Fibroblast of villous mesenchyme (primary cell): ENCODE data around the gene UBN1. TPM values are rescaled to one million over a fixed set of nuclear protein-coding genes. Genes with fewer than 3 reads are reported as not detected.
"Not testable (repeated sequence)": the region's sequence is repeated elsewhere in the genome, so short reads cannot be mapped to it uniquely, and the experiment has no call there.

ENCODE experiments used
- DNase-seq: peaks from one replicate; pipeline ENCODE4 v3.0.0-alpha.2; 2010; ENCODE audit warnings: low read depth
- H3K4me3 ChIP-seq: 2 replicates; pipeline ENCODE4 v1.5.1; 2011; ENCODE audit warnings: low read depth, mild to moderate bottlenecking, low read length
- CTCF ChIP-seq: IDR thresholded peaks from 2 replicates; pipeline ENCODE4 v1.5.1; 2012; ENCODE audit warnings: low read depth, mild to moderate bottlenecking, low read length; ENCODE audit not compliant: insufficient read depth
- total RNA-seq: library from RNA; depleted of rRNA; stranded (reverse); fragments of >200 nt; gene quantifications from 2 replicates; pipeline ENCODE4 v1.2.3, GENCODE V29; 2012

Gene UBN1
- total RNA-seq, 1 donor = 28.1 TPM

GRCh38 chr16:4895366-4895765 lies 48.1 kb downstream of the UBN1 start:
- TF ChIP-seq CTCF = no peak
- H3K4me3 ChIP-seq = no peak overlapping the region
- DNase-seq = no peak

DNA sequence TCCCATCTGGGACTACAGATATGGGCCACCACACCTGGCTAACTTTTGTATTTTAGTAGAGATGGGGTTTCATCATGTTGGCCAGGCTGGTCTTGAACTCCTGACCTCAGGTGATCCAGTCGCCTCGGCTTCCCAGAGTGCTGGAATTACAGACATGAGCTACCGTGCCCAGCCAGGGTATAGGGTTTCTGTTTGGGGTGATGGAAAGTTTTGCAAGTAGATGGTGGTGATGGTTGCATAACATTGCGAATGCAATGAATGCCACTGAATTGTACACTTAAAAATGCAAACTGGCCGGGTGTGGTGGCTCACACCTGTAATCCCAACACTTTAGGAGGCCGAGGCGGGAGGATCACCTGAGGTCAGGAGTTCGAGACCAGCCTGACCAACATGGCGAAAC lies 49.5 kb downstream of the UBN1 start:
- H3K4me3 ChIP-seq, DNase-seq: not testable (repeated sequence)

GRCh38 chr16:4897328-4897727 lies 50.0 kb downstream of the UBN1 start:
- no peak overlapping the region for H3K4me3 ChIP-seq
- no peak for TF ChIP-seq CTCF
- DNase-seq = no peak

DNA sequence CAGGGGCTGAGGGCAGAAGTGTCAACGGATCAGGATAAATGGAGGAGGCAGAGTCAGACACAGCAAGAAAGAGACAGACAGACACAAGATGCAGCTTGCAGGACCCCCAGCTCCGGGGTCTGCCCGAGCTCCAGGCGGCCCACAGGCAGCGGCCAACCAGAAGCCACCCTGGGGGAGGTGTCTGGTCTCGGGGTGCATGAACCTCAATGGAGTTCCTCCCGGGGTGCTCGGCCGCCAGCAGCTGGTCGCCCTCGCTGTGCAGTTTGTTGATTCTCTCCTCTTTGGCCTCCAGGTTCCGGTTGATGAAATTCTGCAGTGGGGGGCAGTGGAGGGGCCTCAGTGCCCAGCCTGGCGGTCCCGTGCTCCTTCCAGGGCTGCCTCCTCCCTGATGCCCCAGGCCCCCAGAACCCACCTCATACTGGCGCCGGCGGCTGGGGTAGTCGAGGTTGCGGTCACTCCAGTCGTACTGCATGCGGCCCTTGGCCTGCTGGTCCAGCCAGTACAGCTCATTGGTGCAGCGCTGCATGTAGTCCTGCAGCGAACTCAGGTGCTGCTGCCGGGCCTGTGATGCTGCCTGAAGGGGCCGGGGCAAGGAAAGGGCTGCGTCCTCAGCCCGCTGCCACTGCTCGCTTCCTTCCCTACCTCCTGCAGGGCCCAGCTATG lies 51.7 kb downstream of the UBN1 start:
- H3K4me3 ChIP-seq = no peak overlapping the region
- no peak for TF ChIP-seq CTCF
- no peak for DNase-seq

DNA sequence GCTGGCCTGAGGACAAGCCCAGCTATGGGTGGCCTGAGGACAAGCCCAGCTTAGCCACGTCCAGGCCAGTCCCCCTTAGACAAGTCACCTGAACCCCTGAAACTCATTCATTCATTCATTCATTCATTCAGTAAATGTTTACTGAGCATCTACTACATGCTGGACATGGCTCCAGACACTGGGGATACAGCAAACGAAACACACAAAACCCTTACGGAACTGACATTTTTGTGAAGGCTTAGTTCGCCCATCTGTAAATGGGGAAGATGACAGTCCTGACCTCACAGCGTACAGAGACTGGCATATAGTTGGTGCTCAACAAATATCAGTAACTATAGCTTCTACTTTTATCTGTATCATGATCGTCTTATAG lies 52.2 kb downstream of the UBN1 start:
- H3K4me3 ChIP-seq = no peak overlapping the region
- TF ChIP-seq CTCF = no peak
- no peak for DNase-seq

DNA sequence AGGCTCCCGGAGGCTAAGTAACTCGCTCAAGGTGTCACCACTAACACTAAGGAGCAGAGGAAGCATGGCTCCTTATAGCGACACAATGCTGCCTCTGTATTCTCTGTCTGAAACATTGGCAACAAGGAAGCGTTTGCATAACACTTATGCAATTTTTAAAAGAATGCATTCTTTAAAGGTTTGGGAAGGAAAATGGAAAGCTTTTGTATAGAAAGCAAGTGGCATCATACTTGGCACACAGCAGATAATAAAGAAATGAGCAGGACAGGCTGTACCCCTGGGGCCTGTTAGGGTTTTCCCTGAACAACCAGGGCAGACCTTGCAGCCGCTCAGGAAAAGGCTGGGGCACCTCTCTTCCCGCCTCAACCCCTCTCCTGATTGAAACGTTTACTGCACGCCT lies 52.8 kb downstream of the UBN1 start:
- no peak overlapping the region for H3K4me3 ChIP-seq
- DNase-seq = no peak
- TF ChIP-seq CTCF = no peak

DNA sequence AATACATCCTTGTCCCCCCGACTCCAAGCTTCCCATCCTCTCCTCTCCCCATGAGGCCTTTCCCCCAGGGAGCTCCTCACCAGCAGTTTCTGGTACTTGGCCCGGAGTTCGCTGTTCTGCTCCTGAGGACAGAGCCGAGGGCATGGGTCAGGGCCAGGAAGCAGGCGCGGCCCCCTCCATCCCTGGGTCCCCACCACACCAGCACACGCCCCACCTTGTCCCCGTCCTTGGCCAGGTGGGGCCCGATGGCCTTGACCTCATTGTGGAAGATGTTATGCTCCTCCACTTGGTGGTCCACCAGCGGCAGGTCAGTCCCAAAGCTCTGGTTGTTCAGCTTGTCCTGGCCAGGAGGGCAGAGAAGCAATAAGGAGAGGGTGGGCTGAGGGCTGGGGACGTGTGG lies 53.5 kb downstream of the UBN1 start:
- no peak for DNase-seq
- TF ChIP-seq CTCF = no peak

More for the DNA sequence above, 53.5 kb downstream of the UBN1 start:
- no peak overlapping the region for H3K4me3 ChIP-seq
